ENCODE results near the gene EBF3. TPM values are rescaled to one million over a fixed set of nuclear protein-coding genes. Genes with fewer than 3 reads are reported as not detected.

Gene EBF3
- total RNA-seq, 1 experiment from 2014 or later = not detected

DNA sequence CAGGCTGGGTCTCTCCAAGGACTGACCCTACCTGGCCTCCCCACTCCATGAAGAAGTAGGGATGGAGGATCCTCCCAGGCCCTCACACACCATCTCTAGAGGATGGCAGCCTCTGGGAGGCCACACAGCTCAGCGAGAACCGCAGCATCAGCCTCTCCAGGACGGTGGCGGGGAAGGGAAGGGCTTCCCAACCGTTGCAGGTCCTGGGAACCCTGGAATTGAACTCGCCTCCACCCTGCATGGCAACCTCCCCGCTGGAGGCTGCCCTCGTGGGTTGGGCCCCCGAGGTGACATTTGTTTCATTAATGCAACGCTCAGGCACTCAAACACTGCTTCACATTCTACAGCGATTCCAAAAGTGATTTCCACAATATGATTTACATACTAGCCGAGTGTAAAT lies 58.5 kb downstream of the EBF3 start:
- H3K36me3 ChIP-seq (ENCODE audit: low read depth, low read length) = no peaks in the 10 kb centered on the region
- CTCF ChIA-PET = no interaction called here
- TF ChIP-seq, protein P1, sequence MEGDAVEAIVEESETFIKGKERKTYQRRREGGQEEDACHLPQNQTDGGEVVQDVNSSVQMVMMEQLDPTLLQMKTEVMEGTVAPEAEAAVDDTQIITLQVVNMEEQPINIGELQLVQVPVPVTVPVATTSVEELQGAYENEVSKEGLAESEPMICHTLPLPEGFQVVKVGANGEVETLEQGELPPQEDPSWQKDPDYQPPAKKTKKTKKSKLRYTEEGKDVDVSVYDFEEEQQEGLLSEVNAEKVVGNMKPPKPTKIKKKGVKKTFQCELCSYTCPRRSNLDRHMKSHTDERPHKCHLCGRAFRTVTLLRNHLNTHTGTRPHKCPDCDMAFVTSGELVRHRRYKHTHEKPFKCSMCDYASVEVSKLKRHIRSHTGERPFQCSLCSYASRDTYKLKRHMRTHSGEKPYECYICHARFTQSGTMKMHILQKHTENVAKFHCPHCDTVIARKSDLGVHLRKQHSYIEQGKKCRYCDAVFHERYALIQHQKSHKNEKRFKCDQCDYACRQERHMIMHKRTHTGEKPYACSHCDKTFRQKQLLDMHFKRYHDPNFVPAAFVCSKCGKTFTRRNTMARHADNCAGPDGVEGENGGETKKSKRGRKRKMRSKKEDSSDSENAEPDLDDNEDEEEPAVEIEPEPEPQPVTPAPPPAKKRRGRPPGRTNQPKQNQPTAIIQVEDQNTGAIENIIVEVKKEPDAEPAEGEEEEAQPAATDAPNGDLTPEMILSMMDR (conservative IDR thresholded peaks at IDR 0.05; ENCODE audit: low read depth, low read length) = no peak
- no TSS peak for BruUV-seq (replicated peaks)
- H3K4me3 ChIP-seq (ENCODE audit: low read length) = no peak overlapping the region
- H3K9me3 ChIP-seq (ENCODE audit: low read length) = no peaks in the 10 kb centered on the region
- H3K27me3 ChIP-seq (ENCODE audit: low read length) = peaks cover 16% of the 10 kb centered on the region
- H3K9me2 ChIP-seq (replicated peaks; ENCODE audit: low read length) = no peaks in the 10 kb centered on the region
- intact Hi-C loops (cut with micrococcal nuclease) = no loop called here
- DNase-seq = no peak
- no peak overlapping the region for H3K4me2 ChIP-seq (ENCODE audit: low read length)
- no peaks in the 10 kb centered on the region for H3K79me2 ChIP-seq (ENCODE audit: low read length)
- ATAC-seq = no peak
- no peak overlapping the region for H3K27ac ChIP-seq (ENCODE audit: low read length)
- H3K9ac ChIP-seq (ENCODE audit: low read length) = no peak overlapping the region
- H3F3A ChIP-seq (ENCODE audit: low read length, unreplicated experiment) = no peaks in the 10 kb centered on the region
- H4K20me1 ChIP-seq (ENCODE audit: low read length) = no peaks in the 10 kb centered on the region
- H3K4me1 ChIP-seq (ENCODE audit: insufficient read depth, low read length) = no peaks in the 10 kb centered on the region
- POLR2A ChIA-PET (ENCODE audit: unreplicated experiment) = no interaction called here
- no peak overlapping the region for H2AFZ ChIP-seq (ENCODE audit: low read length)

GRCh38 chr10:129904323-129904722 lies 59.8 kb downstream of the EBF3 start:
- TF ChIP-seq, protein P1 (conservative IDR thresholded peaks at IDR 0.05; ENCODE audit: low read depth, low read length) = no peak
- no peak for TF ChIP-seq EZH2phosphoT487 (IDR thresholded peaks at IDR 0.05; ENCODE audit: borderline replicate concordance, low read length)
- TF ChIP-seq EZH2 (IDR thresholded peaks at IDR 0.05; ENCODE audit: low read length, unreplicated experiment) = no peak
- Histone ChIP-seq H3K4me2 (ENCODE audit: low read length) (no peak overlapping the region), H3K9me3 (ENCODE audit: low read length) (no peaks in the 10 kb centered on the region), H3K9me2 (replicated peaks; ENCODE audit: low read length) (no peaks in the 10 kb centered on the region), H3F3A (ENCODE audit: low read length, unreplicated experiment) (no peaks in the 10 kb centered on the region), H3K27ac (ENCODE audit: low read length) (no peak overlapping the region), H3K36me3 (ENCODE audit: low read depth, low read length) (no peaks in the 10 kb centered on the region), H3K4me3 (ENCODE audit: low read length) (no peak overlapping the region), H3K79me2 (ENCODE audit: low read length) (no peaks in the 10 kb centered on the region), H2AFZ (ENCODE audit: low read length) (no peak overlapping the region), H3K9ac (ENCODE audit: low read length) (no peak overlapping the region), H3K4me1 (ENCODE audit: insufficient read depth, low read length) (no peaks in the 10 kb centered on the region), H4K20me1 (ENCODE audit: low read length) (no peaks in the 10 kb centered on the region), H3K27me3 (ENCODE audit: low read length) (peaks cover 22% of the 10 kb centered on the region)
- ChIA-PET CTCF (no interaction called here), POLR2A (ENCODE audit: unreplicated experiment) (no interaction called here)
- DNase-seq = no peak
- no peak for ATAC-seq
- BruUV-seq (replicated peaks) = no TSS peak
- intact Hi-C loops (cut with micrococcal nuclease) = no loop called here

- Histone ChIP-seq H3K4me3 (ENCODE audit: low read length) (no peak overlapping the region), H2AFZ (ENCODE audit: low read length) (no peak overlapping the region), H3K27me3 (ENCODE audit: low read length) (peaks cover 32% of the 10 kb centered on the region), H3K27ac (ENCODE audit: low read length) (no peak overlapping the region), H3F3A (ENCODE audit: low read length, unreplicated experiment) (no peaks in the 10 kb centered on the region), H3K9me2 (replicated peaks; ENCODE audit: low read length) (no peaks in the 10 kb centered on the region), H4K20me1 (ENCODE audit: low read length) (no peaks in the 10 kb centered on the region), H3K79me2 (ENCODE audit: low read length) (no peaks in the 10 kb centered on the region), H3K4me1 (ENCODE audit: insufficient read depth, low read length) (no peaks in the 10 kb centered on the region), H3K9me3 (ENCODE audit: low read length) (no peaks in the 10 kb centered on the region), H3K4me2 (ENCODE audit: low read length) (no peak overlapping the region), H3K9ac (ENCODE audit: low read length) (no peak overlapping the region), H3K36me3 (ENCODE audit: low read depth, low read length) (no peaks in the 10 kb centered on the region)
- intact Hi-C loops (cut with micrococcal nuclease) = no loop called here
- DNase-seq (no peak), ATAC-seq (no peak)
- BruUV-seq (replicated peaks) = no TSS peak
- ChIA-PET POLR2A (ENCODE audit: unreplicated experiment) (no interaction called here), CTCF (no interaction called here)
- TF ChIP-seq EZH2phosphoT487 (IDR thresholded peaks at IDR 0.05; ENCODE audit: borderline replicate concordance, low read length) (no peak), EZH2 (IDR thresholded peaks at IDR 0.05; ENCODE audit: low read length, unreplicated experiment) (no peak)
- TF ChIP-seq, protein P1 (conservative IDR thresholded peaks at IDR 0.05; ENCODE audit: low read depth, low read length) = no peak
These were observed 62.6 kb downstream of the EBF3 start for GRCh38 chr10:129901389-129902006.
